GM18505 (cell line): ENCODE measurements around the gene AR.

Experiments used
- ATAC-seq: cut with Tn5 transposase; IDR thresholded peaks from one replicate; pipeline ENCODE4 v1.9.1; 2021; ENCODE audit not compliant: unreplicated experiment
- POLR2A ChIP-seq: IDR thresholded peaks from 4 replicates; pipeline ENCODE4 v1.6.1; 2011; ENCODE audit warnings: borderline replicate concordance; ENCODE audit not compliant: insufficient read depth, insufficient read length; ENCODE audit errors: extremely low read depth

AR gene, protein sequence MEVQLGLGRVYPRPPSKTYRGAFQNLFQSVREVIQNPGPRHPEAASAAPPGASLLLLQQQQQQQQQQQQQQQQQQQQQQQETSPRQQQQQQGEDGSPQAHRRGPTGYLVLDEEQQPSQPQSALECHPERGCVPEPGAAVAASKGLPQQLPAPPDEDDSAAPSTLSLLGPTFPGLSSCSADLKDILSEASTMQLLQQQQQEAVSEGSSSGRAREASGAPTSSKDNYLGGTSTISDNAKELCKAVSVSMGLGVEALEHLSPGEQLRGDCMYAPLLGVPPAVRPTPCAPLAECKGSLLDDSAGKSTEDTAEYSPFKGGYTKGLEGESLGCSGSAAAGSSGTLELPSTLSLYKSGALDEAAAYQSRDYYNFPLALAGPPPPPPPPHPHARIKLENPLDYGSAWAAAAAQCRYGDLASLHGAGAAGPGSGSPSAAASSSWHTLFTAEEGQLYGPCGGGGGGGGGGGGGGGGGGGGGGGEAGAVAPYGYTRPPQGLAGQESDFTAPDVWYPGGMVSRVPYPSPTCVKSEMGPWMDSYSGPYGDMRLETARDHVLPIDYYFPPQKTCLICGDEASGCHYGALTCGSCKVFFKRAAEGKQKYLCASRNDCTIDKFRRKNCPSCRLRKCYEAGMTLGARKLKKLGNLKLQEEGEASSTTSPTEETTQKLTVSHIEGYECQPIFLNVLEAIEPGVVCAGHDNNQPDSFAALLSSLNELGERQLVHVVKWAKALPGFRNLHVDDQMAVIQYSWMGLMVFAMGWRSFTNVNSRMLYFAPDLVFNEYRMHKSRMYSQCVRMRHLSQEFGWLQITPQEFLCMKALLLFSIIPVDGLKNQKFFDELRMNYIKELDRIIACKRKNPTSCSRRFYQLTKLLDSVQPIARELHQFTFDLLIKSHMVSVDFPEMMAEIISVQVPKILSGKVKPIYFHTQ

DNA sequence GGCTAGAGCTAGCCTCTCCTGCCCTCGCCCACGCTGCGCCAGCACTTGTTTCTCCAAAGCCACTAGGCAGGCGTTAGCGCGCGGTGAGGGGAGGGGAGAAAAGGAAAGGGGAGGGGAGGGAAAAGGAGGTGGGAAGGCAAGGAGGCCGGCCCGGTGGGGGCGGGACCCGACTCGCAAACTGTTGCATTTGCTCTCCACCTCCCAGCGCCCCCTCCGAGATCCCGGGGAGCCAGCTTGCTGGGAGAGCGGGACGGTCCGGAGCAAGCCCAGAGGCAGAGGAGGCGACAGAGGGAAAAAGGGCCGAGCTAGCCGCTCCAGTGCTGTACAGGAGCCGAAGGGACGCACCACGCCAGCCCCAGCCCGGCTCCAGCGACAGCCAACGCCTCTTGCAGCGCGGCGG lies at the start of gene AR:
Gene AR (plus strand): TSS at position 204 of the 400 bp plus-strand sequence. CDS start 1,126 bp downstream, outside the sequence.
- TF ChIP-seq POLR2A, result no peak
- no peak for ATAC-seq

GRCh38 chrX:67500617-67501016 lies 43.2 kb upstream of the AR start:
- no peak for ATAC-seq
- TF ChIP-seq POLR2A, result no peak

GRCh38 chrX:67503004-67503403 lies 40.8 kb upstream of the AR start:
- ATAC-seq, result no peak
- no peak for TF ChIP-seq POLR2A

DNA sequence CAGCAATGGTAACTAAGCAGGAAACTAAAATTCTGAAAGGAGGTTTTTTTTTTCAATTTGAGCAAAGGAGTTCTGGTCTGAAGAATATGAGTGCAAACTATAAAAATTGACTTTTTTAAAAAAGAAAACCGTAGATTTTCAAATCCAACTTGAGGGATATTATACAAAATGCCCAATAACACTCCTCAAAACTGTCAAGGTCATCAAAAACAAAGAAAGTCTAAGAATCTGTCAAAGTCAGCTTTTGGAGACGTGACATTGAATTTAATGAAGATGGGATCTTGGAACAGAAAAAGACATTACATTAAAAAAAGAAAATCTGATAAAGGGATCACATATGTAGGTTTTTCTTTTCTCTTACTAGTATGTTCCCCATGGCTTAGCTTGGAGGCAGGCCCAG lies 40.4 kb upstream of the AR start:
- no peak for TF ChIP-seq POLR2A
- ATAC-seq, result no peak

GRCh38 chrX:67520671-67521070 lies 23.1 kb upstream of the AR start:
- TF ChIP-seq POLR2A, result no peak
- ATAC-seq, result no peak

DNA sequence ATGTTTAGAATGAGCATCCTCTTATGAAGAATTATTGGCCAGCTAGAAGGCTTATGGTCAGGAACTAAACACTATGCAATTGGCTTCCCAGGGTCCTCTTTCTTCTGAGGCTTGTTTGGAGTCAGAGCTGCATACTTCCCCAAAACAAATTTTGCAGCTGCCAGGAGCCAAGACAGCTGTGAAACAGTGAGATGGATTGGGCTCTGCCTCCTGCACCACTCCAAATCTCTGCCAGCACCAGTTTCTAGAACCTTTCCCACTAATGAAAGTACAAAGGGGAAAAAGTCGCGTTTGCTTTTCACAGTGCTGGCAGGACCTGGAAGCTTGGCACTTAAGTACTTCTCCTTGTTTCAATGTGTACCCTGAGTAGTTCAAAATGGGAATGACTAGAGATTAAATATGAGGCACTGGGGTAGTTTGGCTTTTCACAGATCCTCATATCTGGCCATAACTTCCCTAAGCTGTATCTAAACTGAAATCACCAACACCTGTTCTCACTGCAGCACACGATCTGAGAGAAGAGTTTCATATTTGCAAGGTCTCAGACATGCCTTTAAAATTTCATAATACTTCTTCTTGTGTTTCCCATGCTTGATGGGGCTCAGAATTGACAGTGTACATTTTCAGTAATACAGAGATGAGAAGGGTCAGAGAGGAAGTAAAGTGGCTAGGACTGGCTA lies 20.7 kb upstream of the AR start:
- ATAC-seq, result no peak

DNA sequence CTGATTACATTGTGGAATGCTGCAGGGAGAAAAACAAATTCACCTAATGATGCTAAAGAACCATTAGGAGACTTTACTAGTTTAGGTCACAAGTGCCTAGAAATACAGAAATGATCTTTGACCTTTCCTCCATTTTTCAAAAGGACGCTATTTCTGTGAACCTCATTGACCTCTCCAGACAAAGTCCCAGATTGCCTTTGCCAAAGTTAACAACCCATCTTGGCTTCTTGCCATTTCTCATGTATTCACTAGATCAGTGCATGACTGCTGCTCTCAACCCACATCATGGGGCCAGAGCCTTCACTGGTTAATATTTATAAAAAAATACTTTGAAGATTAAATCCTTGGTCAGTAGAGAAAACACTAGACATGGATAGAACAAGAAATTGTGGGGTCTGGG lies 19.9 kb upstream of the AR start:
- TF ChIP-seq POLR2A, result no peak
- ATAC-seq, result no peak

More for the DNA sequence above, 20.7 kb upstream of the AR start:
- TF ChIP-seq POLR2A, result no peak

DNA sequence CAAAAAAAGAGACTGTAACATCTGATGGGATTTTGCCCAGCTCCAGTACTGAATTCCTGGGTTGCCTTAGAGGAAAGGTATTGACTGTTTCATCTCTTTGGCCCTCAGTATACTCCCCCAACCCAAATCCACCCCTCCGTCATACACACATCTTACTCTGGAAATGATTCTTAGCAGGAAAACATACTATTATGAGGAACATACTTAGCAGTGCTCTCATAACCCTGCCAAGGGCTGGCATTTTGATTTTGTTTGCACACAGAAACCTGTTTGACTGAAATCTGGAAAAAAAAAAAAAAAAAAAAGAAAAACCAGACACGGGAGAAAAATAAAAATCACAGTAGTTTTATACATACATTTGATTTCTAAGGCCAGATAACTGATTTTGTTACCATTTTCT lies 19.4 kb upstream of the AR start:
- no peak for ATAC-seq
- no peak for TF ChIP-seq POLR2A

GRCh38 chrX:67524950-67525691 lies 18.7 kb upstream of the AR start:
- no peak for ATAC-seq
- TF ChIP-seq POLR2A, result no peak

GRCh38 chrX:67536564-67536963 lies 7.3 kb upstream of the AR start:
- no peak for TF ChIP-seq POLR2A
- ATAC-seq, result no peak

DNA sequence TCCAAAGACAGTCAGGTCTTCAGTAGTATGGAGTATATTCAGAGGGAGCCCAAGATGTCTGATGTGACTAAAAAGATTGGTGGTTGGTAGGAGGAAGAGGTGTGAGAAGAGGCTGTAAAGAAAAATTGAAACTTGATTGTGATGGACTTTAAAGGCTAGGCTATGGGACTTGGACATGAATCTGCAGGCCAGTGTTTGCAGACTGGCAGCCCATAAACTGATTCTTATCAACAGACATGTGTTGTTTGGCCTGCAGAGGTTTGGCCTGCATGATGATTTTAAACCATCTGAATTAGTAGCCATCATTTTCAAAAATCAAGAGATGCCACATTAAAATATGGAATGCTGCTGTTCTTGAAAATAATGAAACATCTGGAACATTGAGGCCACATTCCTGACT lies 5.4 kb upstream of the AR start:
- no peak for TF ChIP-seq POLR2A
- ATAC-seq, result no peak

- no peak for ATAC-seq
These were observed 637 bp downstream of the AR start for GRCh38 chrX:67544281-67545035.

DNA sequence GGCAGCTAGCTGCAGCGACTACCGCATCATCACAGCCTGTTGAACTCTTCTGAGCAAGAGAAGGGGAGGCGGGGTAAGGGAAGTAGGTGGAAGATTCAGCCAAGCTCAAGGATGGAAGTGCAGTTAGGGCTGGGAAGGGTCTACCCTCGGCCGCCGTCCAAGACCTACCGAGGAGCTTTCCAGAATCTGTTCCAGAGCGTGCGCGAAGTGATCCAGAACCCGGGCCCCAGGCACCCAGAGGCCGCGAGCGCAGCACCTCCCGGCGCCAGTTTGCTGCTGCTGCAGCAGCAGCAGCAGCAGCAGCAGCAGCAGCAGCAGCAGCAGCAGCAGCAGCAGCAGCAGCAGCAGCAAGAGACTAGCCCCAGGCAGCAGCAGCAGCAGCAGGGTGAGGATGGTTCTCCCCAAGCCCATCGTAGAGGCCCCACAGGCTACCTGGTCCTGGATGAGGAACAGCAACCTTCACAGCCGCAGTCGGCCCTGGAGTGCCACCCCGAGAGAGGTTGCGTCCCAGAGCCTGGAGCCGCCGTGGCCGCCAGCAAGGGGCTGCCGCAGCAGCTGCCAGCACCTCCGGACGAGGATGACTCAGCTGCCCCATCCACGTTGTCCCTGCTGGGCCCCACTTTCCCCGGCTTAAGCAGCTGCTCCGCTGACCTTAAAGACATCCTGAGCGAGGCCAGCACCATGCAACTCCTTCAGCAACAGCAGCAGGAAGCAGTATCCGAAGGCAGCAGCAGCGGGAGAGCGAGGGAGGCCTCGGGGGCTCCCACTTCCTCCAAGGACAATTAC lies 1.4 kb downstream of the AR start:
- no peak for ATAC-seq
- no peak for TF ChIP-seq POLR2A

More at GRCh38 chrX:67544281-67545035, 637 bp downstream of the AR start:
- TF ChIP-seq POLR2A, result no peak
